ENCODE data around the gene PER2. TPM values are rescaled to one million over a fixed set of nuclear protein-coding genes. Genes with fewer than 3 reads are reported as not detected.

PER2 gene
- total and polyA plus RNA-seq, 2 of the 13 experiments (the other 11 are each of a cell fraction or from before 2014, with no cell fraction given), result 5.1 to 9.4 TPM

DNA sequence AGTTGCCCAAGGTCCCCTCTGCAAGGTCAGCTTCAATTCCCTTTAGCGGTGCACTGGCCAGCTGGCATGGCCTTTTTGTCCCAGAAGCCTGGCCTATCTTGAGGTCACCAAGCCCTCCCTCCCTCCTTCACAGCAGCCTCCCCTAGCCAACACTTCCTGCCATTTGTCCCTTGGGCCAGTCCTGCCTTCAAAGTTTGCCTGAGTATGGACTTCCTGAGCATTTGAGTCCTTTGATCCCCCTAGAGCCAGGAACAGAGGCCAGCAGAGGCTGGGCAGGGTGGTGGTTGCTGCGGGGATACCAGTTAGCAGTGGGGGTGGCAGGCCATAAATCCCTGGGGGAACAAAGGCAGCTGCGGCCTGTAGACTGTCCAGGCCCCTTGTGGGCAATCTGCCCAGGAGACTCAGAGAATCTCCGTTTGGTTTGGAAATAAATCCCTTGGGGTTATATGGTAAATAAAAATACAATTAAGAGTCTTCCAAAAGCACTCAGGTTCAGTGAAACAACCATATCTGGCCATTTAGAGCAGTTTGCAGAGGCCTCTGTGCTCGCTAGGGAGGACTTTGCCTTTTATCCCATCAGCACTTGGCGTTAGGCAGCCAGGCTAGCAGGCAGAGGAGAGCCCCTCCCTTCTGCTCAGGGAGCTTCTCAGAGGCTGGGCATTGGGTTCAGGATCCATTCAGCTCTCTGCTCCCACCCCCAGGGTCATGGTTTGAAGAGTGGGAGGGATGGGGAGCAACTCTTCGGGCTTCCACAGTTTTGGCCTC lies 45.5 kb downstream of the PER2 start (continued):
- TF ChIP-seq ZNF891 (CRISPR knock-in tag; IDR thresholded peaks at IDR 0.05) (0 out of 2 replicates have a peak, but pooled peaks have one; percentile 61), GATAD1 (CRISPR knock-in tag; IDR thresholded peaks at IDR 0.05) (no peak), ZNF124 (CRISPR knock-in tag; IDR thresholded peaks at IDR 0.05) (peak; percentile 62), IKZF1 (IDR thresholded peaks at IDR 0.05) (no peak), ZNF207 (IDR thresholded peaks at IDR 0.05; ENCODE audit: borderline replicate concordance) (no peak), MBD4 (IDR thresholded peaks at IDR 0.05; ENCODE audit: borderline replicate concordance, low read length) (no peak), PITX1 (CRISPR knock-in tag; IDR thresholded peaks at IDR 0.05) (peak; percentile 17; the same call in 1 of the 2 replicates), ZNF333 (CRISPR knock-in tag; IDR thresholded peaks at IDR 0.05; ENCODE audit: borderline replicate concordance) (peak; percentile 56; the same call in 1 of the 2 replicates), MAFK (conservative IDR thresholded peaks at IDR 0.05 in 1 of 2, IDR thresholded peaks at IDR 0.05 in 1 of 2; ENCODE audit: low read length in 2 of 2) (no peak), ZNF34 (CRISPR knock-in tag; IDR thresholded peaks at IDR 0.05; ENCODE audit: borderline replicate concordance) (no peak), POLR2A (IDR thresholded peaks at IDR 0.05; ENCODE audit: insufficient read depth in 1 of 2, low read depth in 2 of 2, low read length in 2 of 2) (peak in 1 of 2 experiments; percentile 70; a peak in 2 of 4 replicates), ZNF235 (CRISPR knock-in tag; IDR thresholded peaks at IDR 0.05; ENCODE audit: borderline replicate concordance) (no peak), MED1 (CRISPR knock-in tag; IDR thresholded peaks at IDR 0.05) (peak; percentile 11; the same call in 1 of the 2 replicates), ZNF567 (CRISPR knock-in tag; IDR thresholded peaks at IDR 0.05; ENCODE audit: borderline replicate concordance) (no peak), XRCC5 (optimal IDR thresholded peaks at IDR 0.05; ENCODE audit: low read length) (no peak), ZNF777 (CRISPR knock-in tag; IDR thresholded peaks at IDR 0.05) (no peak; the same call in 1 of the 2 replicates), PHF21A (CRISPR knock-in tag; IDR thresholded peaks at IDR 0.05) (peak; percentile 84), ZNF598 (CRISPR knock-in tag; IDR thresholded peaks at IDR 0.05; ENCODE audit: borderline replicate concordance) (no peak; the same call in 1 of the 2 replicates), ATM (IDR thresholded peaks at IDR 0.05; ENCODE audit: borderline replicate concordance) (no peak)
- TF ChIP-seq, protein P1, sequence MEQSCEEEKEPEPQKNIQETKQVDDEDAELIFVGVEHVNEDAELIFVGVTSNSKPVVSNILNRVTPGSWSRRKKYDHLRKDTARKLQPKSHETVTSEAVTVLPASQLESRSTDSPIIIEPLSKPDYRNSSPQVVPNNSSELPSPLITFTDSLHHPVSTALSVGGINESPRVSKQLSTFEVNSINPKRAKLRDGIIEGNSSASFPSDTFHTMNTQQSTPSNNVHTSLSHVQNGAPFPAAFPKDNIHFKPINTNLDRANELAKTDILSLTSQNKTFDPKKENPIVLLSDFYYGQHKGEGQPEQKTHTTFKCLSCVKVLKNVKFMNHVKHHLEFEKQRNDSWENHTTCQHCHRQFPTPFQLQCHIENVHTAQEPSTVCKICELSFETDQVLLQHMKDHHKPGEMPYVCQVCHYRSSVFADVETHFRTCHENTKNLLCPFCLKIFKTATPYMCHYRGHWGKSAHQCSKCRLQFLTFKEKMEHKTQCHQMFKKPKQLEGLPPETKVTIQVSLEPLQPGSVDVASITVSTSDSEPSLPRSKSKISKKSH (CRISPR knock-in tag; IDR thresholded peaks at IDR 0.05; ENCODE audit: borderline replicate concordance), result peak; percentile 88; the same call in 1 of the 2 replicates
- TF ChIP-seq, protein P2, sequence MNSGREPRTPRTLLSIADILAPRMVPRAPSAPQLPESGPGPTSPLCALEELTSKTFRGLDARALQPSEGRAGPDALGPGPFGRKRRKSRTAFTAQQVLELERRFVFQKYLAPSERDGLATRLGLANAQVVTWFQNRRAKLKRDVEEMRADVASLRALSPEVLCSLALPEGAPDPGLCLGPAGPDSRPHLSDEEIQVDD (CRISPR knock-in tag; IDR thresholded peaks at IDR 0.05; ENCODE audit: borderline replicate concordance), result no peak
- TF ChIP-seq, protein P3, sequence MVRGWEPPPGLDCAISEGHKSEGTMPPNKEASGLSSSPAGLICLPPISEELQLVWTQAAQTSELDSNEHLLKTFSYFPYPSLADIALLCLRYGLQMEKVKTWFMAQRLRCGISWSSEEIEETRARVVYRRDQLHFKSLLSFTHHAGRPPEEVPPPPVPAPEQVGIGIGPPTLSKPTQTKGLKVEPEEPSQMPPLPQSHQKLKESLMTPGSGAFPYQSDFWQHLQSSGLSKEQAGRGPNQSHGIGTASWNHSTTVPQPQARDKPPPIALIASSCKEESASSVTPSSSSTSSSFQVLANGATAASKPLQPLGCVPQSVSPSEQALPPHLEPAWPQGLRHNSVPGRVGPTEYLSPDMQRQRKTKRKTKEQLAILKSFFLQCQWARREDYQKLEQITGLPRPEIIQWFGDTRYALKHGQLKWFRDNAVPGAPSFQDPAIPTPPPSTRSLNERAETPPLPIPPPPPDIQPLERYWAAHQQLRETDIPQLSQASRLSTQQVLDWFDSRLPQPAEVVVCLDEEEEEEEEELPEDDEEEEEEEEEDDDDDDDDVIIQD (CRISPR knock-in tag; IDR thresholded peaks at IDR 0.05; ENCODE audit: low read depth), result no peak
- TF ChIP-seq, protein P4, sequence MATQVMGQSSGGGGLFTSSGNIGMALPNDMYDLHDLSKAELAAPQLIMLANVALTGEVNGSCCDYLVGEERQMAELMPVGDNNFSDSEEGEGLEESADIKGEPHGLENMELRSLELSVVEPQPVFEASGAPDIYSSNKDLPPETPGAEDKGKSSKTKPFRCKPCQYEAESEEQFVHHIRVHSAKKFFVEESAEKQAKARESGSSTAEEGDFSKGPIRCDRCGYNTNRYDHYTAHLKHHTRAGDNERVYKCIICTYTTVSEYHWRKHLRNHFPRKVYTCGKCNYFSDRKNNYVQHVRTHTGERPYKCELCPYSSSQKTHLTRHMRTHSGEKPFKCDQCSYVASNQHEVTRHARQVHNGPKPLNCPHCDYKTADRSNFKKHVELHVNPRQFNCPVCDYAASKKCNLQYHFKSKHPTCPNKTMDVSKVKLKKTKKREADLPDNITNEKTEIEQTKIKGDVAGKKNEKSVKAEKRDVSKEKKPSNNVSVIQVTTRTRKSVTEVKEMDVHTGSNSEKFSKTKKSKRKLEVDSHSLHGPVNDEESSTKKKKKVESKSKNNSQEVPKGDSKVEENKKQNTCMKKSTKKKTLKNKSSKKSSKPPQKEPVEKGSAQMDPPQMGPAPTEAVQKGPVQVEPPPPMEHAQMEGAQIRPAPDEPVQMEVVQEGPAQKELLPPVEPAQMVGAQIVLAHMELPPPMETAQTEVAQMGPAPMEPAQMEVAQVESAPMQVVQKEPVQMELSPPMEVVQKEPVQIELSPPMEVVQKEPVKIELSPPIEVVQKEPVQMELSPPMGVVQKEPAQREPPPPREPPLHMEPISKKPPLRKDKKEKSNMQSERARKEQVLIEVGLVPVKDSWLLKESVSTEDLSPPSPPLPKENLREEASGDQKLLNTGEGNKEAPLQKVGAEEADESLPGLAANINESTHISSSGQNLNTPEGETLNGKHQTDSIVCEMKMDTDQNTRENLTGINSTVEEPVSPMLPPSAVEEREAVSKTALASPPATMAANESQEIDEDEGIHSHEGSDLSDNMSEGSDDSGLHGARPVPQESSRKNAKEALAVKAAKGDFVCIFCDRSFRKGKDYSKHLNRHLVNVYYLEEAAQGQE (IDR thresholded peaks at IDR 0.05; ENCODE audit: borderline replicate concordance in 1 of 2, low read depth in 1 of 2, low read length in 2 of 2), result no peak
